HepG2 (cell line): Measurements from ENCODE around the gene EIF1AD. TPM values are rescaled to one million over a fixed set of nuclear protein-coding genes. Genes with fewer than 3 reads are reported as not detected.

Experiments
- ELF3 ChIP-seq: IDR thresholded peaks from 2 replicates; pipeline ENCODE4 v1.6.1; 2016; ENCODE audit warnings: missing genetic modification reagents, missing compliant biosample characterization
- HCFC1 ChIP-seq: fragments of 150-350 bp; IDR thresholded peaks from 2 replicates; pipeline ENCODE4 v1.6.1; 2014; ENCODE audit warnings: low read depth, low read length
- MTF1 ChIP-seq: sonication (generic); formaldehyde crosslinking; IDR thresholded peaks from 2 replicates; pipeline ENCODE4 v1.5.0; 2020; ENCODE audit warnings: missing genetic modification reagents
- NAIF1 ChIP-seq: sonication (generic); formaldehyde crosslinking; IDR thresholded peaks from 2 replicates; pipeline ENCODE4 v1.5.0; 2020; ENCODE audit warnings: mild to moderate bottlenecking, missing genetic modification reagents, borderline replicate concordance
- PCBP2 ChIP-seq: fragments of 200-400 bp; formaldehyde crosslinking; optimal IDR thresholded peaks from 2 replicates; pipeline ENCODE3; 2018; ENCODE audit warnings: low read length, low read depth; ENCODE audit not compliant: poor library complexity, severe bottlenecking
- RBAK ChIP-seq: sonication (generic); formaldehyde crosslinking; IDR thresholded peaks from 2 replicates; pipeline ENCODE4 v1.5.1; 2020; ENCODE audit warnings: mild to moderate bottlenecking, missing genetic modification reagents
- RBFOX2 ChIP-seq: fragments of 200-400 bp; formaldehyde crosslinking; IDR thresholded peaks from 2 replicates; pipeline ENCODE4 v1.6.1; 2017; ENCODE audit warnings: low read depth, mild to moderate bottlenecking, low read length
- SMARCE1 ChIP-seq: fragments of 450-650 bp; IDR thresholded peaks from 2 replicates; pipeline ENCODE4 v1.6.1; 2017; ENCODE audit warnings: borderline replicate concordance
- SPEN ChIP-seq: sonication (generic); formaldehyde crosslinking; IDR thresholded peaks from 2 replicates; pipeline ENCODE4 v1.5.1; 2020; ENCODE audit warnings: low read depth, mild to moderate bottlenecking, missing genetic modification reagents
- U2AF2 ChIP-seq: fragments of 200-400 bp; formaldehyde crosslinking; IDR thresholded peaks from 2 replicates; pipeline ENCODE4 v1.6.1; 2017; ENCODE audit warnings: low read depth, mild to moderate bottlenecking, low read length
- ZFP41 ChIP-seq: sonication (generic); formaldehyde crosslinking; IDR thresholded peaks from 2 replicates; pipeline ENCODE4 v1.4.0; 2020; ENCODE audit warnings: mild to moderate bottlenecking, missing genetic modification reagents, borderline replicate concordance
- ZNF124 ChIP-seq: sonication (generic); formaldehyde crosslinking; IDR thresholded peaks from 2 replicates; pipeline ENCODE4 v1.4.0; 2020; ENCODE audit warnings: missing genetic modification reagents
- ZNF263 ChIP-seq: sonication (generic); formaldehyde crosslinking; IDR thresholded peaks from 2 replicates; pipeline ENCODE4 v1.4.0; 2020; ENCODE audit warnings: missing genetic modification reagents
- ZNF543 ChIP-seq: sonication (generic); formaldehyde crosslinking; IDR thresholded peaks from 2 replicates; pipeline ENCODE4 v1.4.0; 2020; ENCODE audit warnings: mild to moderate bottlenecking, missing genetic modification reagents
- ZNF614 ChIP-seq: IDR thresholded peaks from 2 replicates; pipeline ENCODE4 v1.6.1; 2018; ENCODE audit warnings: missing biosample characterization, missing genetic modification reagents, inconsistent platforms, borderline replicate concordance
- polyA plus RNA-seq, 8 experiments: library from polyadenylated mRNA; depleted of rRNA in 3 of 8; stranded (reverse) in 7 of 8; unstranded in 1 of 8; fragments of >200 nt; fragmentation: Illumina TruSeq in 4 of 8; extraction: Trizol in 4 of 8; gene quantifications; 2 replicates each; pipeline versions ENCODE4 v1.2.1 to v1.2.3, GENCODE V29; 2011 to 2016; ENCODE audit warnings: low read depth in 4 of 8, missing spikeins in 1 of 8, mixed read lengths in 1 of 8; ENCODE audit not compliant: insufficient read depth in 1 of 8
- total RNA-seq, 5 experiments: library from RNA; depleted of rRNA; stranded (reverse); fragments of >200 nt; fragmentation: Illumina TruSeq; extraction: Trizol; gene quantifications; 2 replicates each; pipeline ENCODE4 v1.2.3, GENCODE V29; 2016; ENCODE audit warnings: low read depth in 1 of 5
- TF ChIP-seq, protein P1 (sequence below): IDR thresholded peaks from 2 replicates; pipeline ENCODE4 v1.6.1; 2016; ENCODE audit warnings: missing genetic modification reagents, missing compliant biosample characterization
- TF ChIP-seq, protein P2 (sequence below): sonication (generic); formaldehyde crosslinking; IDR thresholded peaks from 2 replicates; pipeline ENCODE4 v1.4.0; 2020; ENCODE audit warnings: missing genetic modification reagents
- TF ChIP-seq, protein P3 (sequence below): sonication (generic); formaldehyde crosslinking; conservative IDR thresholded peaks from 2 replicates; pipeline ENCODE4 v1.4.0; 2020; ENCODE audit warnings: mild to moderate bottlenecking, missing genetic modification reagents, moderate library complexity
- TF ChIP-seq, protein P4 (sequence below): sonication (generic); formaldehyde crosslinking; IDR thresholded peaks from 2 replicates; pipeline ENCODE4 v1.5.0; 2020; ENCODE audit warnings: mild to moderate bottlenecking, missing genetic modification reagents, moderate library complexity

Gene EIF1AD
- total and polyA plus RNA-seq, 2 of the 13 experiments (the other 11 are each of a cell fraction or from before 2014, with no cell fraction given), result 18.2 to 30.8 TPM

DNA sequence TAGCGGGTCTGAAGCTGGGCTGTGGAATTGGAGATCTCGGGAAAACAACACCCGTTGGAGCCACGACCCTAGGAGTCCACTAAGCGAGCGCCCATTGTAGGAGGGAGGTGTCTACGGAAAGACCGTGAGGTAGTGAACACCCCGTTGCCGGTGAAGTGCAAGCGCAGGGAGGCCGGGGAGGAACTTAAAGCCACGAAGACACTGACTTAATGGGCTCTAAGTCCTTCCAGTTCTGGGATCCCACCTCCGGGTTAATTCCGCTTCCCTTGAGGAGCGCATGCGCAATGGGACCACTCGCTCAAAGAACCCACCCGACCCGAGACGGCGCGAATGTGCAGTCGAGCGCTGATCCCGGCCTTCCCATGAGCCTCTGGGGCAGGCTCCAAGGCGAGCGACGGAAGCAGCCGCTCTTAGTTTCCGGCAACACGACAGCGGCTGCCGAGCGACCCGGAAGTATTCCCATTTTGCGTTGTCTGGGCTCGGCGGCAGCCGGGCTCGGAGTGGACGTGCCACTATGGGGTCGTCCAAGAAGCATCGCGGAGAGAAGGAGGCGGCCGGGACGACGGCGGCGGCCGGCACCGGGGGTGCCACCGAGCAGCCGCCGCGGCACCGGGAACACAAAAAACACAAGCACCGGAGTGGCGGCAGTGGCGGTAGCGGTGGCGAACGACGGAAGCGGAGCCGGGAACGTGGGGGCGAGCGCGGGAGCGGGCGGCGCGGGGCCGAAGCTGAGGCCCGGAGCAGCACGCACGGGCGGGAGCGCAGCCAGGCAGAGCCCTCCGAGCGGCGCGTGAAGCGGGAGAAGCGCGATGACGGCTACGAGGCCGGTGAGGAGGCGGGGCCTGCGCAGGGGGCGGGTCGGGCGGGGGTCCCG is 40.5 kb downstream of the EIF1AD start, which contains the start of gene SART1 (continued):
- TF ChIP-seq ELF3 (CRISPR knock-in tag) (peak; percentile 40; the same call in 1 of the 2 replicates), ZNF543 (peak; percentile 78), U2AF2 (no peak), ZFP41 (no peak), PCBP2 (no peak), ZNF124 (CRISPR knock-in tag) (peak; percentile 70; the same call in 1 of the 2 replicates), NAIF1 (CRISPR knock-in tag) (no peak), RBFOX2 (peak; percentile 95), HCFC1 (peak; percentile 70), SPEN (CRISPR knock-in tag) (peak; percentile 93), RBAK (CRISPR knock-in tag) (no peak), ZNF614 (CRISPR knock-in tag) (no peak), MTF1 (CRISPR knock-in tag) (no peak), ZNF263 (CRISPR knock-in tag) (0 out of 2 replicates have a peak, but pooled peaks have one; percentile 35), SMARCE1 (no peak)
- TF ChIP-seq, protein P1, sequence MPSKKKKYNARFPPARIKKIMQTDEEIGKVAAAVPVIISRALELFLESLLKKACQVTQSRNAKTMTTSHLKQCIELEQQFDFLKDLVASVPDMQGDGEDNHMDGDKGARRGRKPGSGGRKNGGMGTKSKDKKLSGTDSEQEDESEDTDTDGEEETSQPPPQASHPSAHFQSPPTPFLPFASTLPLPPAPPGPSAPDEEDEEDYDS (CRISPR knock-in tag), result peak; percentile 79
- TF ChIP-seq, protein P2, sequence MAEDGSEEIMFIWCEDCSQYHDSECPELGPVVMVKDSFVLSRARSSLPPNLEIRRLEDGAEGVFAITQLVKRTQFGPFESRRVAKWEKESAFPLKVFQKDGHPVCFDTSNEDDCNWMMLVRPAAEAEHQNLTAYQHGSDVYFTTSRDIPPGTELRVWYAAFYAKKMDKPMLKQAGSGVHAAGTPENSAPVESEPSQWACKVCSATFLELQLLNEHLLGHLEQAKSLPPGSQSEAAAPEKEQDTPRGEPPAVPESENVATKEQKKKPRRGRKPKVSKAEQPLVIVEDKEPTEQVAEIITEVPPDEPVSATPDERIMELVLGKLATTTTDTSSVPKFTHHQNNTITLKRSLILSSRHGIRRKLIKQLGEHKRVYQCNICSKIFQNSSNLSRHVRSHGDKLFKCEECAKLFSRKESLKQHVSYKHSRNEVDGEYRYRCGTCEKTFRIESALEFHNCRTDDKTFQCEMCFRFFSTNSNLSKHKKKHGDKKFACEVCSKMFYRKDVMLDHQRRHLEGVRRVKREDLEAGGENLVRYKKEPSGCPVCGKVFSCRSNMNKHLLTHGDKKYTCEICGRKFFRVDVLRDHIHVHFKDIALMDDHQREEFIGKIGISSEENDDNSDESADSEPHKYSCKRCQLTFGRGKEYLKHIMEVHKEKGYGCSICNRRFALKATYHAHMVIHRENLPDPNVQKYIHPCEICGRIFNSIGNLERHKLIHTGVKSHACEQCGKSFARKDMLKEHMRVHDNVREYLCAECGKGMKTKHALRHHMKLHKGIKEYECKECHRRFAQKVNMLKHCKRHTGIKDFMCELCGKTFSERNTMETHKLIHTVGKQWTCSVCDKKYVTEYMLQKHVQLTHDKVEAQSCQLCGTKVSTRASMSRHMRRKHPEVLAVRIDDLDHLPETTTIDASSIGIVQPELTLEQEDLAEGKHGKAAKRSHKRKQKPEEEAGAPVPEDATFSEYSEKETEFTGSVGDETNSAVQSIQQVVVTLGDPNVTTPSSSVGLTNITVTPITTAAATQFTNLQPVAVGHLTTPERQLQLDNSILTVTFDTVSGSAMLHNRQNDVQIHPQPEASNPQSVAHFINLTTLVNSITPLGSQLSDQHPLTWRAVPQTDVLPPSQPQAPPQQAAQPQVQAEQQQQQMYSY (CRISPR knock-in tag), result peak; percentile 48
- TF ChIP-seq, protein P3, sequence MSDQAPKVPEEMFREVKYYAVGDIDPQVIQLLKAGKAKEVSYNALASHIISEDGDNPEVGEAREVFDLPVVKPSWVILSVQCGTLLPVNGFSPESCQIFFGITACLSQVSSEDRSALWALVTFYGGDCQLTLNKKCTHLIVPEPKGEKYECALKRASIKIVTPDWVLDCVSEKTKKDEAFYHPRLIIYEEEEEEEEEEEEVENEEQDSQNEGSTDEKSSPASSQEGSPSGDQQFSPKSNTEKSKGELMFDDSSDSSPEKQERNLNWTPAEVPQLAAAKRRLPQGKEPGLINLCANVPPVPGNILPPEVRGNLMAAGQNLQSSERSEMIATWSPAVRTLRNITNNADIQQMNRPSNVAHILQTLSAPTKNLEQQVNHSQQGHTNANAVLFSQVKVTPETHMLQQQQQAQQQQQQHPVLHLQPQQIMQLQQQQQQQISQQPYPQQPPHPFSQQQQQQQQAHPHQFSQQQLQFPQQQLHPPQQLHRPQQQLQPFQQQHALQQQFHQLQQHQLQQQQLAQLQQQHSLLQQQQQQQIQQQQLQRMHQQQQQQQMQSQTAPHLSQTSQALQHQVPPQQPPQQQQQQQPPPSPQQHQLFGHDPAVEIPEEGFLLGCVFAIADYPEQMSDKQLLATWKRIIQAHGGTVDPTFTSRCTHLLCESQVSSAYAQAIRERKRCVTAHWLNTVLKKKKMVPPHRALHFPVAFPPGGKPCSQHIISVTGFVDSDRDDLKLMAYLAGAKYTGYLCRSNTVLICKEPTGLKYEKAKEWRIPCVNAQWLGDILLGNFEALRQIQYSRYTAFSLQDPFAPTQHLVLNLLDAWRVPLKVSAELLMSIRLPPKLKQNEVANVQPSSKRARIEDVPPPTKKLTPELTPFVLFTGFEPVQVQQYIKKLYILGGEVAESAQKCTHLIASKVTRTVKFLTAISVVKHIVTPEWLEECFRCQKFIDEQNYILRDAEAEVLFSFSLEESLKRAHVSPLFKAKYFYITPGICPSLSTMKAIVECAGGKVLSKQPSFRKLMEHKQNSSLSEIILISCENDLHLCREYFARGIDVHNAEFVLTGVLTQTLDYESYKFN (CRISPR knock-in tag), result peak; percentile 59; the same call in 1 of the 2 replicates
- TF ChIP-seq, protein P4, sequence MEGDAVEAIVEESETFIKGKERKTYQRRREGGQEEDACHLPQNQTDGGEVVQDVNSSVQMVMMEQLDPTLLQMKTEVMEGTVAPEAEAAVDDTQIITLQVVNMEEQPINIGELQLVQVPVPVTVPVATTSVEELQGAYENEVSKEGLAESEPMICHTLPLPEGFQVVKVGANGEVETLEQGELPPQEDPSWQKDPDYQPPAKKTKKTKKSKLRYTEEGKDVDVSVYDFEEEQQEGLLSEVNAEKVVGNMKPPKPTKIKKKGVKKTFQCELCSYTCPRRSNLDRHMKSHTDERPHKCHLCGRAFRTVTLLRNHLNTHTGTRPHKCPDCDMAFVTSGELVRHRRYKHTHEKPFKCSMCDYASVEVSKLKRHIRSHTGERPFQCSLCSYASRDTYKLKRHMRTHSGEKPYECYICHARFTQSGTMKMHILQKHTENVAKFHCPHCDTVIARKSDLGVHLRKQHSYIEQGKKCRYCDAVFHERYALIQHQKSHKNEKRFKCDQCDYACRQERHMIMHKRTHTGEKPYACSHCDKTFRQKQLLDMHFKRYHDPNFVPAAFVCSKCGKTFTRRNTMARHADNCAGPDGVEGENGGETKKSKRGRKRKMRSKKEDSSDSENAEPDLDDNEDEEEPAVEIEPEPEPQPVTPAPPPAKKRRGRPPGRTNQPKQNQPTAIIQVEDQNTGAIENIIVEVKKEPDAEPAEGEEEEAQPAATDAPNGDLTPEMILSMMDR (CRISPR knock-in tag), result peak; percentile 35
